ENCODE measurements around the gene PNPLA7.

- TF ChIP-seq POLR2A (IDR thresholded peaks at IDR 0.05) = no peak
- TF ChIP-seq CTCF (IDR thresholded peaks at IDR 0.05) = no peak
Measured at GRCh38 chr9:137515338-137515724, 34.9 kb downstream of the PNPLA7 start.
